Smooth muscle cell (in vitro differentiated cells): ENCODE results near the gene DNAJC5G. TPM values are rescaled to one million over a fixed set of nuclear protein-coding genes. Genes with fewer than 3 reads are reported as not detected.

ENCODE experiments used
- DNase-seq: peaks from one replicate; lab custom pipeline; 2025; ENCODE audit not compliant: unreplicated experiment; lab: John Stamatoyannopoulos, UW
- H2AFZ ChIP-seq: fragments of 200-600 bp; sonication (generic); 2 replicates; pipeline ENCODE4 v1.6.0; 2016; ENCODE audit warnings: antibody characterized with exemption, low read depth, mild to moderate bottlenecking
- H3F3A ChIP-seq: fragments of 200-600 bp; sonication (generic); 2 replicates; pipeline ENCODE4 v1.6.0; 2017; ENCODE audit warnings: antibody characterized with exemption, low read depth
- H3K27ac ChIP-seq: fragments of 200-600 bp; sonication (generic); 2 replicates; pipeline ENCODE4 v1.5.1; 2016; ENCODE audit warnings: low read depth, mild to moderate bottlenecking
- H3K27me3 ChIP-seq: fragments of 200-600 bp; sonication (generic); 2 replicates; pipeline ENCODE4 v1.6.1; 2016; ENCODE audit warnings: low read depth, mild to moderate bottlenecking
- H3K36me3 ChIP-seq: fragments of 200-600 bp; sonication (generic); 2 replicates; pipeline ENCODE4 v1.5.1; 2016; ENCODE audit warnings: low read depth
- H3K4me1 ChIP-seq: fragments of 200-600 bp; sonication (generic); 2 replicates; pipeline ENCODE4 v1.5.1; 2016; ENCODE audit warnings: low read depth
- H3K4me2 ChIP-seq: fragments of 200-600 bp; sonication (generic); 2 replicates; pipeline ENCODE4 v1.6.0; 2016; ENCODE audit warnings: mild to moderate bottlenecking
- H3K4me3 ChIP-seq: fragments of 200-600 bp; sonication (generic); 2 replicates; pipeline ENCODE4 v1.5.1; 2016; ENCODE audit warnings: mild to moderate bottlenecking
- H3K79me2 ChIP-seq: fragments of 200-600 bp; sonication (generic); 2 replicates; pipeline ENCODE4 v1.6.0; 2016; ENCODE audit warnings: low read depth, mild to moderate bottlenecking
- H3K9ac ChIP-seq: fragments of 200-600 bp; sonication (generic); 2 replicates; pipeline ENCODE4 v1.6.0; 2016; ENCODE audit warnings: low read depth
- H3K9me3 ChIP-seq: fragments of 200-600 bp; sonication (generic); replicated peaks from 2 replicates; pipeline ENCODE4 v1.5.1; 2016; ENCODE audit warnings: low read depth
- H4K20me1 ChIP-seq: fragments of 200-600 bp; sonication (generic); 2 replicates; pipeline ENCODE4 v1.6.0; 2016; ENCODE audit warnings: low read depth
- CTCF ChIP-seq: fragments of 200-600 bp; sonication (generic); IDR thresholded peaks from 2 replicates; pipeline ENCODE4 v1.5.1; 2017; ENCODE audit warnings: borderline replicate concordance, mild to moderate bottlenecking, antibody characterized with exemption; ENCODE audit not compliant: insufficient read depth, poor library complexity, severe bottlenecking
- WGBS: methylation state at CpG from one replicate; pipeline ENCODE4 v1.1.7; 2016; ENCODE audit warnings: low lambda C conversion rate; 5-methylcytosine and 5-hydroxymethylcytosine counted together
- polyA plus RNA-seq: library from polyadenylated mRNA; unstranded; fragments of >200 nt; fragmentation: Nextera tagmentation; extraction: Ambion mirVana; gene quantifications from 2 replicates; pipeline ENCODE4 v1.2.1, GENCODE V29; 2016
- total RNA-seq: library from RNA; depleted of rRNA; stranded (reverse); fragments of >200 nt; gene quantifications from 2 replicates; pipeline ENCODE4 v1.2.3, GENCODE V29; 2014

The DNAJC5G gene
- total and polyA plus RNA-seq, 2 experiments from 2014 or later, result not detected

- 59% methylated on average over 10 of the region's 11 CpGs for WGBS
- no peak for TF ChIP-seq CTCF
- Histone ChIP-seq H3K4me2 (peak overlapping the region; percentile 88), H3F3A (no peaks in the 10 kb centered on the region), H4K20me1 (no peaks in the 10 kb centered on the region), H3K27me3 (peaks cover 95% of the 10 kb centered on the region), H3K4me1 (peaks cover 18% of the 10 kb centered on the region), H3K36me3 (no peaks in the 10 kb centered on the region), H3K9ac (no peak overlapping the region), H3K27ac (no peak overlapping the region), H3K9me3 (no peaks in the 10 kb centered on the region), H3K79me2 (no peaks in the 10 kb centered on the region), H3K4me3 (no peak overlapping the region), H2AFZ (no peak overlapping the region)
- no peak for DNase-seq
Observed at GRCh38 chr2:27261241-27261925, 13.8 kb upstream of the DNAJC5G start.

DNA sequence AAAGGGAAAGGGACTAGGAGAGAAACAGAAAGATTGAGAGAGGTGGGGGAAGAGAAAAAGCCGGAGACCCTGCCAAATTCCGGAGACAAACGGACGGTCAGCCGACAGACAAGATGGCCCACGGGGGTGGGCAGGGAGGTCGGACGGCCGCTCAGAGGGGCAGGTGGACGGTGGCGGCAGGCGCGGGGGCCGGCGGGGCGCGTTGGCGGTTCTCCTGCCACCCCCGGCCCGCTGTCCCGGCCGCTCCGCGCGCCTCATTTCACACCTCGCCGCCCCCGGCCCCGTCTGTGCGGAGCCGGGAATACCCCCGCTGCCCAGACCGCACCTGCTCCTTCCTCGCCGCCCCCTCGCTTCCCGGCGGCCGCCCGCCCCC, 13.3 kb upstream of the DNAJC5G start:
- Histone ChIP-seq H4K20me1 (no peaks in the 10 kb centered on the region), H3F3A (no peaks in the 10 kb centered on the region), H3K4me2 (peak overlapping the region; percentile 88), H3K9ac (no peak overlapping the region), H3K36me3 (no peaks in the 10 kb centered on the region), H3K4me1 (peaks cover 18% of the 10 kb centered on the region), H3K27me3 (peaks cover 95% of the 10 kb centered on the region), H3K27ac (no peak overlapping the region), H2AFZ (no peak overlapping the region), H3K4me3 (no peak overlapping the region), H3K79me2 (no peaks in the 10 kb centered on the region), H3K9me3 (no peaks in the 10 kb centered on the region)
- TF ChIP-seq CTCF, result no peak
- WGBS, result 8% methylated on average over 12 of the region's 40 CpGs
- DNase-seq, result no peak

DNA sequence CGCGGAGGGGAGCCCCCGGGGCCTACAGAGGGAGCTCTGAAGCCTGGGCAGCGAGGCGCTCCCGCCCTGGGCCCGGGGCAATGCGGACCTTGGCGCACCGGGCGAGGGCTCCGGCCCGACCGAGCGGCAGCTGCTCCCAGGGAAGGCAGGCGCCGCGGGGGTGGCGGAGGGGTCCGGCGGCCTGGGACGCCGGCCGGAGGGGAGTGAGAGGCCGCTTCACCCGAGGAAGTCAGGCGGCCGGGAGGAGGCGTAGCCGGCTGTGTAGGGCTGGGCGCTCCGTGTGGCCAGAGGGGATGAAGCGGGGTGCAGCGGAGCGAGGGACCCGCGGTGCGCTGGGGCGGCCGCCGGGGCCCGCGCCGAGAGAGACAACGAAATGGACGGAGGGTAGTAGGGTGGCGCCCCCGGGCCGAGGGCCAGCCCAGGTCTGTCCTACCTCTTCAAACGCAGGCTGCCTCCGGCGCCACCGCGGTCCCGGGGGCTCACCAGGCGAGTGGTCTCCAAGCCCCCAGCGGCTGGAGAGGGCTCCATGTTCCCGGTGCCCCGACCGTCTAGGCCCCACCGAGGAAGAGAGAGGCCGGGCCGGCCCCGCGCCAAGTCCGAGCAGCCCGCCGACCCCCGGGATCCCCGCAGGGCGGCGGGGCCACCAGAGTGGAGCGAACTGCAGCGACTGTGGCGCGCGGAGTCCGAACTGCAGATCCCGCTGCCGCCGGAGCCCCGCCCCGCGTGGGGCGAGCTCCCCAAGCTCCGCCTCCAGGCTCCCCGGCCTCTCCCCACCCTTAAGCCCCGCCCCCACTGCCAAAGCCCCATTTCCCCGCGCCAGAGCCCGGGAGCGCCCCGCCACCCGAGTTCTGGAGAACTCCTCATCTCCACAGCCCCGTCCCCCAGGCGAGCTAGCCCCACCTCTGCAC, 12.6 kb upstream of the DNAJC5G start, which contains the start of gene SLC30A3:
Gene SLC30A3 (minus strand): TSS at position 669 of the 908 bp plus-strand sequence. CDS start 141 bp downstream, at position 528.
- TF ChIP-seq CTCF, result no peak
- H3K4me1 ChIP-seq, result peaks cover 18% of the 10 kb centered on the region
- H3K4me2 ChIP-seq, result peak within 1 kb of the TSS; percentile 88
- H3F3A ChIP-seq, result no peaks in the 10 kb centered on the region
- no peaks in the 10 kb centered on the region for H4K20me1 ChIP-seq
- no peaks in the 10 kb centered on the region for H3K79me2 ChIP-seq
- H3K36me3 ChIP-seq, result no peaks in the 10 kb centered on the region
- H3K27ac ChIP-seq, result no peak within 1 kb of the TSS
- peak; percentile 15 for DNase-seq
- WGBS, result 2% methylated on average over 77 of the region's 96 CpGs
- H3K4me3 ChIP-seq, result peak within 1 kb of the TSS; percentile 46
- H3K27me3 ChIP-seq, result peaks cover 95% of the 10 kb centered on the region
- H2AFZ ChIP-seq, result no peak within 1 kb of the TSS
- no peaks in the 10 kb centered on the region for H3K9me3 ChIP-seq
- H3K9ac ChIP-seq, result no peak within 1 kb of the TSS
